ENCODE results near the gene TBCC.

TBCC gene

GRCh38 chr6:42781546-42781795, 35.6 kb upstream of the TBCC start:
- peak overlapping the region; percentile 92; the same call in 1 of the 2 replicates for H3K4me3 ChIP-seq (ENCODE audit: low read depth, low read length)
- TF ChIP-seq CTCF (IDR thresholded peaks at IDR 0.05; ENCODE audit: low read depth, low read length, missing control alignments) = no peak
- no peak for DNase-seq (ENCODE audit: low read depth)

GRCh38 chr6:42779521-42779920, 33.6 kb upstream of the TBCC start:
- no peak overlapping the region; the same call in 1 of the 2 replicates for H3K4me3 ChIP-seq (ENCODE audit: low read depth, low read length)
- no peak for TF ChIP-seq CTCF (IDR thresholded peaks at IDR 0.05; ENCODE audit: low read depth, low read length, missing control alignments)
- no peak for DNase-seq (ENCODE audit: low read depth)

- TF ChIP-seq CTCF (IDR thresholded peaks at IDR 0.05; ENCODE audit: low read depth, low read length, missing control alignments) = no peak
- DNase-seq (ENCODE audit: low read depth) = no peak
Observed at GRCh38 chr6:42778122-42778521, 32.2 kb upstream of the TBCC start.

GRCh38 chr6:42777126-42777822, 31.4 kb upstream of the TBCC start:
- TF ChIP-seq CTCF (IDR thresholded peaks at IDR 0.05; ENCODE audit: low read depth, low read length, missing control alignments) = no peak
- H3K4me3 ChIP-seq (ENCODE audit: low read depth, low read length) = no peak overlapping the region; the same call in 1 of the 2 replicates
- DNase-seq (ENCODE audit: low read depth) = peak; percentile 74

More at GRCh38 chr6:42778122-42778521, 32.2 kb upstream of the TBCC start:
- no peak overlapping the region for H3K4me3 ChIP-seq (ENCODE audit: low read depth, low read length)

GRCh38 chr6:42774821-42775487, 29.1 kb upstream of the TBCC start:
- peak; percentile 82 for DNase-seq (ENCODE audit: low read depth)
- H3K4me3 ChIP-seq (ENCODE audit: low read depth, low read length) = peak overlapping the region; percentile 23; the same call in 1 of the 2 replicates

GRCh38 chr6:42774201-42774600, 28.3 kb upstream of the TBCC start:
- H3K4me3 ChIP-seq (ENCODE audit: low read depth, low read length) = no peak overlapping the region
- no peak for TF ChIP-seq CTCF (IDR thresholded peaks at IDR 0.05; ENCODE audit: low read depth, low read length, missing control alignments)
- DNase-seq (ENCODE audit: low read depth) = no peak

GRCh38 chr6:42771741-42772100, 25.8 kb upstream of the TBCC start:
- DNase-seq (ENCODE audit: low read depth) = no peak
- H3K4me3 ChIP-seq (ENCODE audit: low read depth, low read length) = peak overlapping the region; percentile 36; the same call in 1 of the 2 replicates
- no peak for TF ChIP-seq CTCF (IDR thresholded peaks at IDR 0.05; ENCODE audit: low read depth, low read length, missing control alignments)

All from GM12864 (cell line).